Occipital lobe (tissue), 2 donors: ENCODE data around the gene PAX3. TPM values are rescaled to one million over a fixed set of nuclear protein-coding genes. Genes with fewer than 3 reads are reported as not detected.

Source experiments
- DNase-seq: peaks from one replicate; lab custom pipeline; 2025; lab: John Stamatoyannopoulos, UW
- total RNA-seq: library from RNA; depleted of rRNA; stranded (reverse); fragments of >200 nt; gene quantifications from one replicate; pipeline ENCODE4 v1.2.3, GENCODE V29; 2014

The PAX3 gene
- total RNA-seq, 1 donor from 2014 or later: 0.31 TPM

DNA sequence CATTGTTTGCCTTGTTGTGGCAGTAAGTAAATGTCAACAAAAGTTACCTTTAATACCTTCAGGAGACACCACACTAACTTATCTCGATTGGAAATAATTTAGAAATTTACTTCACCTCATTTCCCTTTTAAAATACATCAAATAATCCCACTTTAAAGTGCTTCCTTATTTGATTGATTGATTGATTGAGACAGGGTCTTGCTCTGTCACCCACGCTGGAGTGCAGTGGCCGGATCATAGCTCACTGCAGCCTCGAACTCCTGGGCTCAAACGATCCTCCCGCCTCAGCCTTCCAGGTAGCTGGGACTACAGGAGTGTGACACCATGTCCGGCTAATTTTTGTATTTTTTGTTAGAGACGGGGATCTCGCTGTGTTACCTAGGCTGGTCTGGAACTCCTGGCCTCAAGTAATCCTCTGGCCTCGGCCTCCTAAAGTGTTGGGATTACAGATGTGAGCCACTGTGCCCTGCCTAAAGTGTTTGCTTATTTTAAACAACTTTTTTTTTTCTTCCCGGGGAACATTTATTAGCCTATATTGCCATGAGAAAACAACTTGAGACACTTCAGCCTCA, 12.0 kb upstream of the PAX3 start:
- DNase-seq: no peak

DNA sequence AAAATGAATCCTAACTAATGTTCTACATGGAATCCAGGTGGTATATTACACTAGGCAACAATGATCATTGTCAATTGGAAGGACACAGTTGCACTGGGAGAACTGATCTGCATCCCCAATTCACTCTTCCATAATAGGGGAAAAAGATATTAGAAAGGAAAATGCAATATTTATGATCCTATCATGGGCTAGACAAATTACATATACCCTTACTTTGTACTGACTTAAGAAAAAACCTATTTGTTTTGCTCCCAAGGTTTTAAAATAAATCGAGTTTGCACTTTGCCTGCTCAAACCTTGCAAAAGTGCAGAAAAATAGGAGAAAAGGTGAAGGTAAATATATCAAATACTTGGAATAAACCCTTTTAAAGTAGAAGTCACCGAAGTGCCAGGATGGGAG, 11.0 kb upstream of the PAX3 start:
- no peak for DNase-seq

DNA sequence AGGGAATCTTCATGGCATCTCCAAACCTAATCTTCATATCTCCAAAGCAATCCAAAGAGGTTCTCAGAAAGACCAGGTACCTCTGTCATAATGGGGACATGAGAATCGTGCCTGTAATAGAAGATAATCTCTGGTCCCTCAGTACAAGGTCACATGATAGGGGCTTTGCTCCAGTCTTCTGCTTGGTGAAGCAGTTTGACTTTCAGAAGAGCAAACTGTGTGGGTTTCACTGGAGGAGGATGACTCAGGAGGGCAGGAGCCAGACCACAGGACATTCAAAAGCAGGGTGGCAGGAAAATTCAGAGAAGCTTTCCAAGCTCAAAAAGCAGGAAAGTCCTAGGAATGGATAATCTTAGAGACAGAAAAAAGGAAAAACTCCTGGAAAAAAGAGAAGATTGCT, 10.6 kb upstream of the PAX3 start:
- DNase-seq: no peak

DNA sequence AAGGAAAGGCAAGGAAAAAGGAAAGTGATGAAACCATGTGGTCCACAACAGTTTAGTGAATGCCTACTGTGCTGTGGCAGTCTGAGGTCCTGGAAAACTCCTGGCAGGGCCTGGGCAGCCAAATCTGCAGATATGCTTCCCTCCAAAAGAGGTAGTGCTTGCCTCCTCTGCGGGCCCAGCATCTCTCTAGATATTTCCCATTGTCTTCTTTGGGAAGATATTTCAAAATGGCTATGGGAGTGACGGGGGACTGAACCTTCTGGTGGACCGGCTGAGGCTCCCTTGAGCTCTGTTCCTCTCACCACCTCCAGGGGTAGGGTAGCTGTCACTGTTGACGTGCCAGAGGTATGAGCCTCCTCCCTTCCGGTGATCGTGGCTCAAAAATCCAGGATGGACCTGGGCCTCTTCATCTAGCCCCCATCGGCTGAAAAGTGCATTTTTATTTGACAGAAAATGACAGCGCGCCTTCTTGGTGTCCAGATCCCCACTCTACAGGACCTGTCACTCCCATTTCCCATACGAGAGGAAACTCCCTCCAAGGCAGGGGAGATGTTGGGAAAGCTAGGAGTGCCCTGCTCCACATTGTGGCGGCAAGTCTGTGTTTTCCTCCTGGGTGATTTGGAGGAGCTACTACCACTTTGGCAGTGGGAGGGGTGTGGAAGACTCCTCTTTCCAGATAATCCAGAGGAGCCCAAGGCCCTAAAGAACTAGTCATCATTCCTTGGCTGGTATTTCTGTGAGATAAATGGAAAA, 9.4 kb upstream of the PAX3 start:
- no peak for DNase-seq

DNA sequence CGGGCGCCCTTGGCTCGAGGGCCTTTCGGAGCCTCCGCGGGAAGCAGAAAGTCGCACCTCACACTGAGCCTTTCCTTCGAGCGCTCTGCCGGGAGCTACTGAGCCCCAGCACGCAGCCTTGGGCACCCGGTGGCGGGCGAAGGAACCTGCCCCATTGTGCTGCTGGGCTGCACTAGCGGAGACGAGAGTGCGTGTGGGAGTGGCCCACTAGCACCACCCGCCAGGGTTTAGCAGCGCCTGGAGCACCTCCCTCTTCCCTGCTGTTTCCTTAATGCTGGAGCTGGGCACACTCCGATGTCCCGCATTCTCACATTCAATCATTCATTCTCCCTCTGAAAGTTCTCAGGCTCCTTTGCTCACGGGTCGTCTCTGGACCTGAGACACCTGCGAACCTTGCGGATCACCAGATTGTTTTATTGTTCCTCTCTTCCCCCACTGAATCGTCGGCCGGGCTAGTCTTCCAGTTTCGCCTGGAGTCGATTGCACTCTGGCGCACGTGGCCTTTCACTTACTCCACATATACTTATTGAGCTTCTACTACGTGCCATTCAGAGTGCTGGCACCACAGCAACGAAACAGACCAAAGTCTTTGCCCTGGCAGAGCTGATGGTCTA, 8.5 kb upstream of the PAX3 start:
- DNase-seq: no peak

DNA sequence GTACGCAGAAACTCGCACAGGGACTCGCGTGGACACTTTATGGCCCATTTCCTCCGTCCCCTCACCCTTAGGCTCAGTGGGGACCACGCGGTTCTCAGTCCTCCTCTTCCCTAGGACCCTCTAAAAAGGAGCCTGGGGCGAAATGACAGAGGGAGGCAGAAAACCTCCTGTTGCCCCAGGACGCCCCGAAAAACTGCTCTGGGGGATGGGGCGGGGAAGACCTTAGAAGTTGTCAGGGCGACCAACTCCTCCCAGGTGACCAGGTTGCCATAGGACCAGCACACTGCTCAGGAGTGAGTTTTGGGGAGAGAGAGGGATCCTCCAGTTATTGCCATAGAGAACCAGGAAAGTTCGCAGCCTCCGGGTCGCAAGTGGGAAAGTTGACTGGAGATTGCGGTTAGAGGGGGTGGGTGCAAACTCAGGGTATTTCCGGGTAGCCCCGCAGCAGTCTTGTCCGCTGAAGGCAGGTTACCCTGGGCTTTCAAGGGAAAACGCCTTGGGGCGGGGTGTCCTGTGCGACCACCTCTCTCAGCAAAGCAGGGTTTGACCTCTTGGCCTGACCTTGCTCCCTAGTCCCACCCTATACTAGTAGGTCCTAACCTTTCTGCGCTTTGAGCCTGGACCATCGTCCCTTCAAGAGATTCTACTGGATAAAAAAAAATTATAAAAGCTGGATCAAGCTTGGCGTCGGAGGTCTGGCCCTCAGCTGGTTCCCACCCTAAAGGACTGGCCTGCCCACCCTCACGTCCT, 7.8 kb upstream of the PAX3 start:
- DNase-seq: no peak

DNA sequence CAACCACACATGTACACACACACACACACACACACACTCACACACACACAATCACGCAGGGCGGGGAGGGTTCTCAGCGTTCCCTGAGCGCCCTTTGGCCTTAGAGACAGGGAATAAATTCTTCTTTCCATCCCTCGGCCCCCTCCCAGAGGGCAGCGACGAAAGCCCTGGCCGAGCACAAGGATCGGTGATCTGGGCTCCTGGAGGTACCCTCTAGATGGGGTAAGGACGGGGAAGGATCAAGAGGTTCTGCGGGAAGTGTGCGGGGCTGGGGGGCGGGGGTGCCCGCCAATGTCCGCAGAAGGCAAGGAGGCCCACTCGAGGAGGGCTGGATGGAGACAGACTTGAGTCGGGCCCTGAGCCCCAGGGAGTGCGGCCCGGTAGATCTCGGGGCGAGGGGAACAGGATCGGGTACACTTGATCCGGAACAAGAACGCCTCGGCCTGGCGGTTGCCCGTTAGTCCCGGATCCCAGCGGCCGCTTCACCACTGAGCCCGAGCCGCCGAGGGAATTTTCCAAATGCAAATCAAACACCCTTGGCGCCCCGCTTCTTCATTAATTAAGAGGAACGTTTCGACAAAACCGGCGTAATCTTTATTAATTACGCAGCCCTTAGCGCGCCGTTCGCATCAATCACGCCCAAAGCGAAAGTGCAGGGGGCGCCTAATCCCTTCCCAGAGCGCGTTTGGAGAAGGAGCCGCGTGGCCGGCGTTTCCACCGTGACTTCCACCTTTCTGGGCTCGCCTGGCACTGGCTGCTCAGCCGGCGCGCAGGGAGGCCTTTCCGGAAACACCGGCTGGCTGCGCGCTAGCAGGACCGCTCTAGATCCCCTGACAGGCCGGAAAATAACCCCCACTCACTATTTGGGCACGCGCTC, 7.0 kb upstream of the PAX3 start:
- no peak for DNase-seq

DNA sequence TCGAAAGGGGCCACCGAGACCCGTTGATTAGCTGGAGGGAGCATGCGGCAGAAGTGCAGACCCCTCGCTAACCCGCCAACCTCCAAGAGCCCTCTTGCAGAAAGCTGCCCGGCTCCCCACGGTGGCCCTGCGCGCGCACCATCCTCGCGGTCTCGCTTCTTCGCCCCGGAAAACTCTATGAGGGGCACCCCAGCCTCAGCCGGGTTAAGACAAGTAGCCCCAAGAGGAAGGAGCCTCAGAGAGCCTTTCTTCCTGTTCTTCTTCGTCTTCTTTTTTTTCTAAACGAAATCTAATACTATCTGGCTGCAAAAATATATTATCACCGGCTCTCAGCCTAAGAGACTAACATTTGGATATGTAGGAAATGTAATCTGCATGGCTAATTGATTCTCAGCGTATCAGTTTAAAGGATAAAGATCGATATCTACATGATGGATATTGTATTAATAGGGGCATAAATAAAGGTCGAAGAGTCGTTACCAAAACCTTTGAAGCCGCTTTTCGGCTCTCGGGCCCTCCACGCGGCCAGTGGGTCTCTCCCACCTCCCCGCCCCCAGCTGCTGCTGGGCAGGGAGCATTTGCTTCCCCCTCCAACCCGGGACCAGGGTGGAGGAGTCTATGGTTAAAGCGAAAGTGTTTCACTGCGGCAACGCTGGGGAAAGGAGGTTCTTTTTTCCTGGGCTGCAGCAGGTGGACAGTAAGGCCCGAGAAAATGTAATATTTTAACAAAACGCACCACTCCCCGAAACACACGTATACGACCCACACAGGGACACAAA, 6.1 kb upstream of the PAX3 start:
- no peak for DNase-seq

DNA sequence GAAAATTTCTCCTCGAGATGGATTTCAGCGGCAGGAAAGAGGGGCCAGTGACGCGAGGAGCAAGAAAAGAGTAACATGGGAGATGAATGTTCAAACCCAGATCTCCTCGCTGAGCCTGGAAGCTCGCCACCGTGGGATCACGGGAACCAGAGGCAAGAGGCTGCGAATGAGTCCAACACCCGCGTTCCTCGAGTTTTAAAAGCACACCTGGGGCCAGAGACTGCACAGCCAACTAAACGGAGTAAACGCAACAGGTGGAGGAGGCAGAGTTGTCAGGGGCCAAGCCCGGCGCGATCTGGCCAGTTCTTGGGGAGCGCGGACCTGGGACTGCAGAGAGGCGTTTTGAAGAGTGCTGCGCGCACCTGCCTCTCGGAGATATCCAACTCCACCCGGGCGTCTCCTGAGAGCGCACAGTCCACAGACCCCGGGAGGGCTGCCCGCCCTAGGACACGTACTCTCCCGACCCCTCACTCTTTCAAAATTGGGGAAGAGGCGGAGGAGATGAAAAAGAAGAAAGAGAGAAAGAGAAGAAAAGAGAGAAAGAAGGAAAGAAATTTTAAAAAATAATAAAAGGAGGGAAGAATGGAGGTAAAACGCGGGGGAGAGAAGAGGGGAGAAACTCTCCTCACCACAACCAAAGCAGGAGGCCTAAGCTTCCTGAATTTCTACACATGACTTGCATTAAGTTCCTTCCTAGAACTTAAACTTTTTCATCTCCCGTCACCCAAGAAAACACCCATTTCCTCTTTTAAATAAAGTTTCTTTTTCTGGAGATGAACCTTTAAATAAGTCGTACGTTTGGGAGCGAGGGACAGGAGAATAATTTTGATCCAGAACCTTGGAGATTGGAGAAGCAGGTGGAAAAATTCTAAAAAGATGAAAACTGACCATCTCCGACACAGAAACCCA, 5.3 kb upstream of the PAX3 start:
- DNase-seq: no peak

DNA sequence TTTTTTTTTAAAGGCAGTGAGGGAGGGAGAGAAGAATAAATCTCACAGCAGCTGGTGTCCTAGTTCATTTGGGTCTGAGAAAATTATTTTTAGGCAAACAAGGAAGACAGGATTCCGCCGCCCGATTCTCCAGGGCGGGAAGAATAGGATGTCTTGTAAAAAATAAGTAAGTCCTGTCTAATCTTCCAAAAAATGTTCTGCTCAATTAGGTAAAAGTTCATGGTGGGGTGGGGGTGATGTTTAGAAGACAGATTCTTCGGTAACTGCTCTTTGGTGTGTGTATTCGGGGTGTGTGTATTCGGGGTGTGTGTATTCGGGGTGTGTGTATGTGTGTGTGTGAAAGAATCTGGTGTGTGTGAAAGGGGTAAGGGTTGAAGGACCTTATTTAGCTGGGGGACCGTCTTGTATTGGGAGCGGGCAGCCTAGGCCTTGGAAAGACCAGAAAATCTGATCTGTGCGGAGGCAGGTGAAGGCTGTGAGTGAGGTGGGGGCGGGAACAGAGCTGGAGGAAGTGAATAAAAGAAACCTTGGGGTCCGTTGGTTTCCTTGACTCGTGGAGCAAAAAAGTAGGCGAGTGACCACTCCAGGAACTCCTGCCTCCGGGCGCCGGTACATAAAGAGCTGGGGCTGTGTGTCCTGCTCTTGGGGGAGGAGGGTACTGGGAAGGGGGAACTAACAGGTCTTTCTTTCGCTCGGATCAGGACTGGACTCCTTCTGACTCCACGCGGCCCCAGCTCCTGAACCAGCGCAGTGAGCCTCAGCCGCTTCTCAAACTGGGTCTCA, 4.4 kb upstream of the PAX3 start:
- no peak for DNase-seq

DNA sequence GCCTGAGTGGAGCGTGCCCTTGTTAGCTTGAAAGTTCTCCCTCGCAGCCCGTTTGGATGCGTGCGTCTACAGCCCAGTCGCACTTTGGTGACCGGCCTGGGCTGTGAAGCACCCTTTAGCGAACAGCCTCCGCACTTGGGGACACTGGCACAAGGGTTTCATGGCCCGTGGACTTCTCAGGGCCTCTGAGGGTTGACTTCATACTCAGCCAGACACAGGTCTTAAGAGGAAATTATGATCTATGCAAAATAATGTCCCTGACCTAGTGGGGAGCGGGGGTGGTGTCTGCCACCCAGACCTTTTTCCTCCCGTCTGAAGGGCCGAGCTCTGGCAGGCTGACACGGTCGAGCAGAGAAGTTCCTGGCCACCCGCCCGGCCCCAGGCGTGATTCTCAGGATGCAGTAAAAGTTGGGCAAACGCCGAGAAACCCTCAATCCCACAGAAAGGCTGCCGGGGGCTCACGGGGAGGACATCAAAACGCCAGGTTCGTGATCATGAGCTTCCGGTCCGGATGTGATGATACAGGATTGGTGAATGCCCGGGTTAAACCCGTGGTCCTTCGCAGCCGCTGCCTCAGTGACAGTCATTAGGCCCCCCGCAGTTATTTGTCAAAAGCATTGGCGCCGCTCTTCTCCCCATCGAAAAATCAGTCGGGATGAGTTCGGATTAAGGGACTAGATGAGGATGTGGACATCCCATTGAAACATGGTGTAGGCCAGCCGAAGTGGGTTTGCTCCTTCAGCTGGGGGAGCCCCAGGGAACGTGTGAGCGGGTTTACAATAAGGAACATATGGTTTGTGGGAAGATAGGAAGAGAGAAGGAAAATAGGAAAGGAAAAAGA, 3.6 kb upstream of the PAX3 start:
- no peak for DNase-seq

DNA sequence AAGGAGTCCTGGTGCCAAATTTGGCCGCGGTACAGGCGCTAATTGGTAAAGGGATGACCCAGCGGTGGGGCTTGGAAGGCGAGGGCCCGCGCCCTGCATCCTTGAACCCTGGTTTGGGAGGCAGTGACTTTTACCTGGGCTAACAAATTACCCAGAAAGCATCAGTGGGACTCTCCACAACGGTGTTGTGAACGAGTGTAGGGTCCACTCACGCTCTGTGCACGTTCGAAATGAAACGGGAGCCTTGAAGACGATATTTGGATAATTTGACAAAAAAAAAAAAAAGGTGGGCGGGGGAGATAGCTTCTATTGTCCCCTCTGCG, 3.0 kb upstream of the PAX3 start:
- DNase-seq: no peak

DNA sequence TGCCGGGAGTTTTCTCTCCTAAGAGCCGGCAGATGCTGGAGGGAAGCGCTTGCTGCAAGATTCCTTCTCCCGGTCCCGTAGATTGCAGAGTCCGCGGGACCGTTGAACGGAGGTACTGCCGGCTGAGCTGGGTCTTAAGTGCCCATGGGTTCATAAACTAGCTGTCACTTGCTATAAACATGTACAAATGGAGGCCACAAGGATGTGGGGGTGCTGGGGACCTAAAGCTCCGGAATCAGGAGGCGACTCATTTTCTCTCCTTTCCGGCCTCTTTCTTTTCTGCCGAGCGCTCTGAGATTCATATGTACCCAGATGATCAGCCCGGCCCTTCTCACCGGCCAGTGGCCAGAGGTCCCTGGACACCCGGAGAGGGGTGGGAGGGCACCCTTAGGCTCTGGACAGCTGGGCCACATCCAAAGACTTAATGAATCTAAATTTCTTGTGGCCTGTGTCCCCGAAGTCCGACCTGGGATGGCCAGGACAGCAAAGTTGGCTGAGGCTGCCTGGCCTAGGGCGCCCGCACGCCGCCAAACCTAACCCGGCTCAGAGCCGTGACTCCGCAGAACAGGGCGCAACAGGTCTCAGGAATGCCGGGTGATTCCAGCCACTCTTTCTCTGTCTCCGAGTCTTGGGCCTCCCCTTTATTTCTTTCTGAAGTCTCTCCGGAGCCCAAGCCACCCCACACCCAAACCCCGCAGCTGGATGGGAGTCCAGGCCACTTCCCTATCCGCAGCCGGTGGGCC, 2.4 kb upstream of the PAX3 start:
- DNase-seq: no peak

DNA sequence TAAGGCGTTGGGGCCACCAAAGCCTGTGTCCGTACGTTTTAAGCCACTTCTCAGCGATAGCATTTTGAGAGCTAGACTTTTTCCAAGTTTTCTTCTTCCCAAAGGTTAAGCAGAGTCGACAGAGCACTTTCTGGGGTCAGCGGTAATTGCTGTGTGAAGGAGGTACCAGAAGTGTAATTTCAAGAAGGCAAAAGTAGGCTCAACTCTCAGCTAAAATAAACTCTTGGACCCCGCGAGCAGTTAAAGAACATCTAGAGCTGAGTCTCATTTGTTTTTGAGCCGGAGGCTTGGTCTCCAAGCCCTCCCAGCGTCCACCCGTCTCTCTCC, 1.9 kb upstream of the PAX3 start:
- DNase-seq: no peak

DNA sequence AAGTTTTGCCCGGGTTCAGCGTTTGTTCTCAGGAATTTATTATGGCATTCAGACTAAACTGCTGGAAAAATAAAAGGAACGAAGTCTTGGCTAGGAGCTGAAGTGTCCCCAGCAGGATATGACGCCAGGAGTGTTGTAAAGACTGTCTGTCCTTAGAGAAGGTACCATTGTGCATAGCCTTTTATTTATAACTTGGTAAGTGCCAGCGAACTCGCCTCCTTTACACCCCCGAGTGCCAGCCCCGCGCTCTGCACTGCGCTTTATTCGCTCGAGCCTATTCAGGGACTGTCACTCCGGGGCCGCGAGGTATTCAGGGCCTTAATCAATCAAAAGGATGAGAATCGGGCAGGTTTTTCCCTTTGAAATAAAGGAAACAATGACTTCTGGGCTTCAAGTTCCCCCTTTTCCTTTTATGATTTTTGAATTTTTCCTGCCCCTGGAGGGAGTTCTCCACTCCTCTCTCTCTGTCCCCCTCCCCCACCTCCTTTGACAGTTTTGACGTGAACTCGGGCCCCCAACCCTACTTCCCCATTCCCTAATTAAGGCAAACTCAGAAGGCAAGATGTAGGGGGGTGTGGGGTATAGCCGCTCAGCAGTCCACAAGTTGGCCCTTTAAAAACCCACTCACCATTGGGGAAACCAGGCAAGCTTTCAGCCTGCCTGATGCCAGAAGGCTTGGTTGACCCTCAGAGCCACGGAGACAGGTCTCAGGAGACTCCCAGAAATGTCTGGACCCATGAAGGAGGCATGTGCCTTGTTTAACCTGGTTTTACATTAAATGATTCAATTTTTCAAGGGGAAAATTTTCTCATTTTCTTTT, 1.3 kb upstream of the PAX3 start:
- no peak for DNase-seq

DNA sequence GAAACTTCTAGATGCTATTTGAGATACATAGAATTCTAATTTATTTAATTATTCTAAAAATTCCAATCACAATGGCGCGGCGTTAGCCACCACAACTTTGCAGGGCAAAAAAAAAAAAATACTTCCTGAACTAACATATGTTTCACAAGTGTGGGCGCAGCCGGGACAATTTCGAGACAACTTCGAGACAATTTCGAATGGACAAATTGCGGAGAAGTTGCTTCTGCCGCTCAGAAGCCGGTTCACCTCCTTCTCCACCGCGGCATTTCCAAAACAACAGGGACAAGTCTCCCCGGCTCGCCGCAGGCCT, 842 bp downstream of the PAX3 start:
- no peak for DNase-seq

DNA sequence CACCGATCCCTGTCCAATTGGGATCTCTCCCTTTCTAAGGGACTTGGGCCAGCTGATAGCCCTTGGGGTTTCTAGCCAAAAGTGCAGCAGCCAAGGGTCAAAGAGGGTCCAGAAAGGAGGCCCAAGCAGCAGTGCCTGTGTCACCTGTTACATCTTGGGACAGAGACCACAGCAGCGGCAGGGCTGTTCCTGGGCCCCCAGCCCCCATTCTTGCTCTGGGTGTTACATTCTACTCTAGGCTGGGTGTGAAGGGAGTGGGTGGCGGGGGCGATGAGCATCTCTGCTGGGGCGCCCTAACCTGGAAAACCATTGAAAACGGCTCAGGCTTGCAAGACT, 1.2 kb downstream of the PAX3 start:
- no peak for DNase-seq
